Endothelial cell of umbilical vein (primary cell): Measurements from ENCODE around the gene MVB12B. TPM values are rescaled to one million over a fixed set of nuclear protein-coding genes. Genes with fewer than 3 reads are reported as not detected.

Source experiments
- BruUV-seq: library from RNA; stranded (reverse); fragments of 400-500 nt; replicated peaks from 2 replicates; lab custom pipeline; 2021; lab: Mats Ljungman, UMichigan
- CTCF ChIA-PET: fragments of 300-600, 350-600 bp; sonication (Branson Sonifier 250); formaldehyde crosslinking; loops from one replicate; lab custom pipeline; 2021; ENCODE audit warnings: antibody characterized with exemption, inconsistent platforms; lab: Charles Lee
- POLR2A ChIA-PET: fragments of 300-600, 350-600 bp; sonication (Branson Sonifier 250); formaldehyde crosslinking; loops from one replicate; lab custom pipeline; 2021; ENCODE audit warnings: antibody characterized with exemption, inconsistent platforms; lab: Charles Lee
- DNase-seq: peaks from one replicate; pipeline ENCODE4 v3.0.0-alpha.2; 2011; ENCODE audit warnings: low read depth, low spot score
- FAIRE-seq: peaks from 2 replicates; lab custom pipeline; 2011; peaks lifted over from hg19 to GRCh38; lab: Jason Lieb, UNC
- H2AFZ ChIP-seq: 2 replicates; pipeline ENCODE4 v1.6.0; 2012; ENCODE audit warnings: low read depth, low read length, control low read depth, inconsistent platforms
- H3K27ac ChIP-seq: 2 replicates; pipeline ENCODE4 v1.5.1; 2011; ENCODE audit warnings: low read depth, mild to moderate bottlenecking, control low read depth, low read length, moderate library complexity; ENCODE audit not compliant: insufficient read depth
- H3K27me3 ChIP-seq, 2 experiments: 2 replicates each; pipeline versions ENCODE4 v1.6.0 to v1.6.1; 2011; ENCODE audit warnings: low read length in 2 of 2, mixed read lengths in 1 of 2; ENCODE audit not compliant: control insufficient read depth in 2 of 2, insufficient read depth in 2 of 2
- H3K36me3 ChIP-seq, 2 experiments: 2 replicates in 1 of 2; 3 replicates in 1 of 2; pipeline ENCODE4 v1.5.1; 2011; ENCODE audit warnings: low read length in 2 of 2, mild to moderate bottlenecking in 1 of 2, moderate library complexity in 1 of 2; ENCODE audit not compliant: control insufficient read depth in 2 of 2, insufficient read depth in 2 of 2; ENCODE audit errors: extremely low read depth in 1 of 2
- H3K4me1 ChIP-seq: 3 replicates; pipeline ENCODE4 v1.5.1; 2011; ENCODE audit warnings: mild to moderate bottlenecking, low read length; ENCODE audit not compliant: control insufficient read depth, insufficient read depth; ENCODE audit errors: extremely low read depth
- H3K4me2 ChIP-seq: 2 replicates; pipeline ENCODE4 v1.6.1; 2011; ENCODE audit warnings: low read length, control low read depth, mixed read lengths; ENCODE audit not compliant: insufficient read depth
- H3K4me3 ChIP-seq, 3 experiments: fragments of 200-600 bp in 1 of 3; sonication (generic), shearing (Covaris generic) in 1 of 3; replicated peaks in 1 of 3; 2 replicates each; pipeline ENCODE4 v1.5.1; 2011 to 2016; ENCODE audit warnings: control low read depth in 3 of 3, low read length in 3 of 3, mild to moderate bottlenecking in 2 of 3, inconsistent platforms in 1 of 3, low read depth in 1 of 3, moderate library complexity in 1 of 3; ENCODE audit not compliant: insufficient read depth in 1 of 3
- H3K79me2 ChIP-seq: 2 replicates; pipeline ENCODE4 v1.6.0; 2012; ENCODE audit warnings: low read length, inconsistent platforms; ENCODE audit not compliant: control insufficient read depth, insufficient read depth
- H3K9ac ChIP-seq: replicated peaks from 2 replicates; pipeline ENCODE3; 2011; ENCODE audit warnings: low read length, control low read depth; ENCODE audit not compliant: insufficient read depth; ENCODE audit errors: extremely low read depth
- H3K9me1 ChIP-seq: replicated peaks from 3 replicates; pipeline ENCODE4 v1.6.0; 2011; ENCODE audit warnings: mild to moderate bottlenecking, low read length; ENCODE audit not compliant: control insufficient read depth, insufficient read depth; ENCODE audit errors: extremely low read depth
- H3K9me3 ChIP-seq: replicated peaks from 2 replicates; pipeline ENCODE4 v1.5.1; 2012; ENCODE audit warnings: low read length, inconsistent platforms; ENCODE audit not compliant: control insufficient read depth, insufficient read depth
- H4K20me1 ChIP-seq: replicated peaks from 2 replicates; pipeline ENCODE3; 2011; ENCODE audit warnings: mild to moderate bottlenecking, low read length; ENCODE audit not compliant: control insufficient read depth, insufficient read depth; ENCODE audit errors: extremely low read depth
- EZH2 ChIP-seq: IDR thresholded peaks from 2 replicates; pipeline ENCODE4 v1.6.1; 2012; ENCODE audit warnings: borderline replicate concordance, low read depth, mild to moderate bottlenecking, moderate library complexity, low read length, inconsistent platforms; ENCODE audit not compliant: severe bottlenecking
- FOS ChIP-seq: IDR thresholded peaks from 2 replicates; pipeline ENCODE4 v1.6.1; 2011; ENCODE audit warnings: mild to moderate bottlenecking, low read length, moderate library complexity, borderline replicate concordance; ENCODE audit not compliant: insufficient read depth
- GATA2 ChIP-seq: IDR thresholded peaks from 2 replicates; pipeline ENCODE4 v1.7.0; 2011; ENCODE audit warnings: low read depth, mild to moderate bottlenecking, moderate library complexity, mixed read lengths, low read length; ENCODE audit not compliant: insufficient read length, insufficient read depth
- JUN ChIP-seq: IDR thresholded peaks from 2 replicates; pipeline ENCODE4 v1.6.1; 2011; ENCODE audit warnings: borderline replicate concordance, low read depth; ENCODE audit not compliant: insufficient read length, insufficient read depth
- MYC ChIP-seq: IDR thresholded peaks from one replicate; pipeline ENCODE4 v1.6.1; 2011; ENCODE audit warnings: mild to moderate bottlenecking, low read depth, low read length
- POLR2A ChIP-seq: IDR thresholded peaks from 2 replicates; pipeline ENCODE4 v1.6.1; 2012; ENCODE audit warnings: low read depth, mild to moderate bottlenecking, control low read depth, low read length
- POLR2AphosphoS5 ChIP-seq: IDR thresholded peaks from 2 replicates; pipeline ENCODE4 v1.6.1; 2012; ENCODE audit warnings: low read depth, mild to moderate bottlenecking, control low read depth, low read length, moderate library complexity; ENCODE audit not compliant: insufficient read depth
- dilution Hi-C: fragments of 300-500 bp; cut with MboI; formaldehyde crosslinking; loops from one replicate; pipeline ENCODE4 v1.15.0; 2019; ENCODE audit warnings: low sequenced_read_pairs; ENCODE audit not compliant: extremely low pct_ligation_motif_present
- intact Hi-C: fragments of 100-400 bp; cut with micrococcal nuclease; formaldehyde crosslinking; loops from one replicate; pipeline ENCODE4 v1.10.0; 2022
- polyA plus RNA-seq, 4 experiments: library from polyadenylated mRNA; depleted of rRNA in 3 of 4; stranded (reverse) in 3 of 4; unstranded in 1 of 4; fragments of >200 nt; gene quantifications; 2 replicates each; pipeline versions ENCODE4 v1.2.1 to v1.2.3, GENCODE V29; 2011 to 2012; ENCODE audit warnings: missing spikeins in 1 of 4
- total RNA-seq: library from RNA; stranded (reverse); gene quantifications from 2 replicates; pipeline ENCODE4 v1.2.3, GENCODE V29; 2021
- TF ChIP-seq, protein P1 (sequence below), 2 donors: IDR thresholded peaks; 1 replicate in 1 of 2; 2 replicates in 1 of 2; pipeline ENCODE4 v1.5.1; 2011; ENCODE audit warnings: low read length in 2 of 2, mild to moderate bottlenecking in 2 of 2, moderate library complexity in 2 of 2, control low read depth in 1 of 2, inconsistent platforms in 1 of 2, low read depth in 1 of 2; ENCODE audit not compliant: insufficient read depth in 1 of 2; ENCODE audit errors: extremely low read depth in 1 of 2
- TF ChIP-seq, protein P2 (sequence below): IDR thresholded peaks from 2 replicates; pipeline ENCODE4 v1.6.1; 2011; ENCODE audit not compliant: insufficient read depth, insufficient read length

The MVB12B gene
- total and polyA plus RNA-seq, 2 donors (not counting 3 experiments of a cell fraction or from before 2014, with no cell fraction given): 6.6 to 17.3 TPM

DNA sequence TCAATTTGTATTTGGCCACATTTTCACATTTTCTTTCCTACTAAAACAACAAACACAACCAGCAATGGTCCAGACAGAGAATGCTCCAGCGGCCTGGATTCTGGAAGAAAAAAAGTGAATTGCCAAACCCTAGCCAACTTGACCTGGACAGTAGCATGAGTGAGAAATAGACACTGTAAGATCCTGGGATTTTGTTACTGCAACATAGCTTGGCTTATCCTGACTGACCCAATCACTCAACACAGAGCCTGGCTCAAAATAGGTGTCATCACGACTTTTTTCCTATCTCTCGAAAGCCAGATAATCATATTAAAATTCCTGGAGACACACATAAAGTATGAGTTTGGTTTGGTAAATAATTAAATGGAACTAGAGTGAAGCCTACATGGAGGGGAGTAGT lies 25.4 kb upstream of the MVB12B start:
- no peaks in the 10 kb centered on the region for H3K9me1 ChIP-seq
- DNase-seq (no peak), FAIRE-seq (no peak)
- H3K27ac ChIP-seq: no peak overlapping the region
- H3K9me3 ChIP-seq: no peaks in the 10 kb centered on the region
- no peak overlapping the region for H2AFZ ChIP-seq
- BruUV-seq: no TSS peak
- no peaks in the 10 kb centered on the region for H4K20me1 ChIP-seq
- dilution Hi-C loops (no loop called here), intact Hi-C loops (no loop called here)
- TF ChIP-seq, protein P1, sequence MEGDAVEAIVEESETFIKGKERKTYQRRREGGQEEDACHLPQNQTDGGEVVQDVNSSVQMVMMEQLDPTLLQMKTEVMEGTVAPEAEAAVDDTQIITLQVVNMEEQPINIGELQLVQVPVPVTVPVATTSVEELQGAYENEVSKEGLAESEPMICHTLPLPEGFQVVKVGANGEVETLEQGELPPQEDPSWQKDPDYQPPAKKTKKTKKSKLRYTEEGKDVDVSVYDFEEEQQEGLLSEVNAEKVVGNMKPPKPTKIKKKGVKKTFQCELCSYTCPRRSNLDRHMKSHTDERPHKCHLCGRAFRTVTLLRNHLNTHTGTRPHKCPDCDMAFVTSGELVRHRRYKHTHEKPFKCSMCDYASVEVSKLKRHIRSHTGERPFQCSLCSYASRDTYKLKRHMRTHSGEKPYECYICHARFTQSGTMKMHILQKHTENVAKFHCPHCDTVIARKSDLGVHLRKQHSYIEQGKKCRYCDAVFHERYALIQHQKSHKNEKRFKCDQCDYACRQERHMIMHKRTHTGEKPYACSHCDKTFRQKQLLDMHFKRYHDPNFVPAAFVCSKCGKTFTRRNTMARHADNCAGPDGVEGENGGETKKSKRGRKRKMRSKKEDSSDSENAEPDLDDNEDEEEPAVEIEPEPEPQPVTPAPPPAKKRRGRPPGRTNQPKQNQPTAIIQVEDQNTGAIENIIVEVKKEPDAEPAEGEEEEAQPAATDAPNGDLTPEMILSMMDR (IDR thresholded peaks at IDR 0.05; ENCODE audit: extremely low read depth in 1 of 2, insufficient read depth in 1 of 2, low read depth in 1 of 2, low read length in 2 of 2): no peak
- TF ChIP-seq EZH2 (no peak), JUN (no peak), POLR2A (no peak), MYC (no peak), FOS (no peak), POLR2AphosphoS5 (no peak), GATA2 (no peak)
- TF ChIP-seq, protein P2, sequence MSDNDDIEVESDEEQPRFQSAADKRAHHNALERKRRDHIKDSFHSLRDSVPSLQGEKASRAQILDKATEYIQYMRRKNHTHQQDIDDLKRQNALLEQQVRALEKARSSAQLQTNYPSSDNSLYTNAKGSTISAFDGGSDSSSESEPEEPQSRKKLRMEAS: no peak
- H3K79me2 ChIP-seq: no peaks in the 10 kb centered on the region
- no peaks in the 10 kb centered on the region for H3K4me1 ChIP-seq
- no peaks in the 10 kb centered on the region for H3K36me3 ChIP-seq
- no peak overlapping the region for H3K9ac ChIP-seq
- POLR2A ChIA-PET: no interaction called here
- H3K4me3 ChIP-seq: no peak overlapping the region
- H3K4me2 ChIP-seq: no peak overlapping the region
- CTCF ChIA-PET: interaction anchor here (1.3 to 6.2 kb wide), 7 partner anchors 15 to 190 kb away, joined by 4 to 188 read pairs (median 6); partner anchors contain the start of gene MVB12B
- H3K27me3 ChIP-seq: peaks cover 0 to 4% of the 10 kb centered on the region in 2 experiments
